Measurements from ENCODE around the gene SOBP.

- no peak for TF ChIP-seq POLR2A (IDR thresholded peaks at IDR 0.05)
- TF ChIP-seq CTCF (IDR thresholded peaks at IDR 0.05 in 8 of 11, conservative IDR thresholded peaks at IDR 0.05 in 3 of 11), result no peak
These were observed 162.7 kb downstream of the SOBP start for GRCh38 chr6:107652526-107653182.
